Lower leg skin (tissue), 3 donors: Measurements from ENCODE around the gene ICAM4.

ENCODE experiments used
- POLR2A ChIP-seq, 2 donors: fragments of 450-650 bp; IDR thresholded peaks; one replicate each; pipeline ENCODE4 v1.6.1; 2016 to 2017; ENCODE audit warnings: antibody characterized with exemption in 2 of 2, mild to moderate bottlenecking in 1 of 2, moderate library complexity in 1 of 2
- TF ChIP-seq, protein P1 (sequence below), 3 donors: fragments of 450-650 bp; IDR thresholded peaks; one replicate each; pipeline ENCODE4 v1.5.1; 2016; ENCODE audit warnings: antibody characterized with exemption in 3 of 3, mild to moderate bottlenecking in 3 of 3, moderate library complexity in 2 of 3

DNA sequence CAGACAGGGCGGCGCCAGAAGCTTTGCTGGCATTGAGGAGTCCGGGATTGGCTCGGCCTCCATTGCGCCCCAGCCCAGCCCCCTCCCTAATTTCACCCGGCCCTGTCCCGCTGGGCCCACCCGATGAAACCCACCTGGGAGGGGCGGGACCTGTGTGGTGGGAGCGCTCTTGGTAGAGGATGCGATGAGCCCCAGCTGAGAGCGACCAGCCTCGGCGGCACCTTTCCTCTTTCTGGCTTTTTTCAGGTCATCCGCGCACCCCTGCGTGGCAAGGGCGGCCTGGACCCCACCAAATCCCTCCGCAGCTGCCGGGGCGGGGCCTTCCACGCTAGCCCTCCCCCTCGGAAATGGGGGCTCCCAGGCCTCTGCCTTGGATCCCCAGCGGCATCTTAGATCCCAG is 22.7 kb downstream of the ICAM4 start, which contains the start of gene ZGLP1:
- no peak for TF ChIP-seq POLR2A (IDR thresholded peaks at IDR 0.05)
- TF ChIP-seq, protein P1, sequence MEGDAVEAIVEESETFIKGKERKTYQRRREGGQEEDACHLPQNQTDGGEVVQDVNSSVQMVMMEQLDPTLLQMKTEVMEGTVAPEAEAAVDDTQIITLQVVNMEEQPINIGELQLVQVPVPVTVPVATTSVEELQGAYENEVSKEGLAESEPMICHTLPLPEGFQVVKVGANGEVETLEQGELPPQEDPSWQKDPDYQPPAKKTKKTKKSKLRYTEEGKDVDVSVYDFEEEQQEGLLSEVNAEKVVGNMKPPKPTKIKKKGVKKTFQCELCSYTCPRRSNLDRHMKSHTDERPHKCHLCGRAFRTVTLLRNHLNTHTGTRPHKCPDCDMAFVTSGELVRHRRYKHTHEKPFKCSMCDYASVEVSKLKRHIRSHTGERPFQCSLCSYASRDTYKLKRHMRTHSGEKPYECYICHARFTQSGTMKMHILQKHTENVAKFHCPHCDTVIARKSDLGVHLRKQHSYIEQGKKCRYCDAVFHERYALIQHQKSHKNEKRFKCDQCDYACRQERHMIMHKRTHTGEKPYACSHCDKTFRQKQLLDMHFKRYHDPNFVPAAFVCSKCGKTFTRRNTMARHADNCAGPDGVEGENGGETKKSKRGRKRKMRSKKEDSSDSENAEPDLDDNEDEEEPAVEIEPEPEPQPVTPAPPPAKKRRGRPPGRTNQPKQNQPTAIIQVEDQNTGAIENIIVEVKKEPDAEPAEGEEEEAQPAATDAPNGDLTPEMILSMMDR (IDR thresholded peaks at IDR 0.05) = no peak
